ENCODE results near the gene FAM107B.

The FAM107B gene

GRCh38 chr10:14625765-14626525, 148.8 kb downstream of the FAM107B start:
- no peak for DNase-seq (ENCODE audit: low read depth, low spot score)

- DNase-seq (ENCODE audit: low read depth, low spot score) = no peak
These were observed 149.5 kb downstream of the FAM107B start for GRCh38 chr10:14625192-14625631.

- DNase-seq (ENCODE audit: low read depth, low spot score) = no peak
These were observed 150.1 kb downstream of the FAM107B start for GRCh38 chr10:14624600-14624999.

GRCh38 chr10:14623931-14624330, 150.8 kb downstream of the FAM107B start:
- DNase-seq (ENCODE audit: low read depth, low spot score) = no peak

GRCh38 chr10:14621037-14621436, 153.7 kb downstream of the FAM107B start:
- DNase-seq (ENCODE audit: low read depth, low spot score) = no peak

DNA sequence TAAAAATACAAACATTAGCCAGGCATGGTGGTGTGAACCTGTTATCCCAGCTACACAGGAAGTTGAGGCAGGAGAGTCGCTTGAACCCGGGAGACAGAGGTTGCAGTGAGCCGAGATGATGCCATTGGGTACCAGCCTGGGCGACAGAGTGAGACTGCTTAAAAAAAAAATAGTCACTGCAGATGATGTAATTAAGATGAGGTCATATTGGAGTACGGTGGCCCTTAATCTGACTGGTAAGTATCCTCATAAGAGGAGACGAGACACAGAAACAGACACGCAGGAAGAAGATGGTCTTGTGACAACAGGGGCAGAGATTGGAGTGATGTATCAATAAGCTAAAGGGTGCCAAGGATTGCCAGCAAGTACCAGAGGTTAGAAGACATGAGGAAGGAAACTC, 156.0 kb downstream of the FAM107B start:
- no peak for DNase-seq (ENCODE audit: low read depth, low spot score)

DNA sequence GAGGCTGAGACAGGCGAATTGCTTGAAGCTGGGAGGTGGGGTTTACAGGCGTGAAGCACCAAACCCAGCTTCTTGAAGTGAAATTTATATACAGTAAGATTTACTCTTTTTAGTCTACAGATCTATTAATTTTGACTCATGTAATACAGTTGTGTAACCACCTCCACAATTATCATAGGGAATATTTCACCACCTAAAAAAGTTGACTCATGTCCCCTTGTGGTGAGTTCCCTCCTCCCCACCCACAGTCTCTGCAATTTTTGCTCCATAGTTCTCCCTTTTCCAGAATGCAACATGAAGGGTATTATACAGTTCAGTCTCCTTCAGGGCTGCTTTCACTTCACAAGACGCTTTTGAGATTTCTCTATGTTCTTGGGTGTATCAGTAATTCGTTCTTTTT, 156.8 kb downstream of the FAM107B start:
- DNase-seq (ENCODE audit: low read depth, low spot score) = no peak

- DNase-seq (ENCODE audit: low read depth, low spot score) = no peak
These were observed 157.6 kb downstream of the FAM107B start for GRCh38 chr10:14616955-14617730.

GRCh38 chr10:14616465-14616864, 158.2 kb downstream of the FAM107B start:
- no peak for DNase-seq (ENCODE audit: low read depth, low spot score)

GRCh38 chr10:14613588-14613920, 161.1 kb downstream of the FAM107B start:
- no peak for DNase-seq (ENCODE audit: low read depth, low spot score)

GRCh38 chr10:14612873-14613587, 161.7 kb downstream of the FAM107B start:
- DNase-seq (ENCODE audit: low read depth, low spot score) = no peak

DNA sequence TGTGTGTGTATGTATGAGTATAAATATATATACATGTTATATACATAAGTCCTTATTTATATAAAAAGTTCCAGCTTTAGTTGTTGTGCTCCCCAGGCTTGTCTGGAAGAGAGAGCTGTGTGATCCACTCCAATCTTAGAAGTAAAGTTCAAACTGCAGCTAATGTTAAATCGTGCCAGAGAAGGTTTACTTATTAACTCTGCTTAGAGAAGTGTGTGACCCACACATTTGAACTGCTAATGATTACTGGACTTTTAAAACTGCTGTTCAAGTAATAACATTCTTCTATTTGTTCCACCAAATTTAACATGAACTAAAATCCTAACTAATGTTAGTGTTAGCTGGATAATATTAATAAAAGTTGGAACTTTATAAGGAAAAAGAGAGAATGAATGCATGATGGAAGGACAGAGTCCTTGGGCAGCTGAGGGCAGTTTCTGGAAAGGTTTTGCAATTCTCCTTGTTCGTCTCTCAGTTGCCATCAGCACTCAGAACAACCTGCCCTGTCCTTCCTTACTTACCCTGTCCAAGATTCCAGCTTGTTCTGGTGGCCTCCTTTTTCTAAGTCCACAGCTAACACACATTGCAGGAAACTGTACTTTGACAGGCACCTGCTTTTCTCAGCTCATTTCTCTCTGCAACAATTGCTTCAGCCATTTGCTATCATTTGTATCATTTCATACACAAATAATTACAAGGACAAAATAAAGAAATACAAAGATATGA, 162.6 kb downstream of the FAM107B start:
- no peak for DNase-seq (ENCODE audit: low read depth, low spot score)

GRCh38 chr10:14609178-14609577, 165.5 kb downstream of the FAM107B start:
- DNase-seq (ENCODE audit: low read depth, low spot score) = no peak

GRCh38 chr10:14608381-14609001, 166.2 kb downstream of the FAM107B start:
- DNase-seq (ENCODE audit: low read depth, low spot score) = no peak

- no peak for DNase-seq (ENCODE audit: low read depth, low spot score)
These were observed 168.1 kb downstream of the FAM107B start for GRCh38 chr10:14606633-14607032.

DNA sequence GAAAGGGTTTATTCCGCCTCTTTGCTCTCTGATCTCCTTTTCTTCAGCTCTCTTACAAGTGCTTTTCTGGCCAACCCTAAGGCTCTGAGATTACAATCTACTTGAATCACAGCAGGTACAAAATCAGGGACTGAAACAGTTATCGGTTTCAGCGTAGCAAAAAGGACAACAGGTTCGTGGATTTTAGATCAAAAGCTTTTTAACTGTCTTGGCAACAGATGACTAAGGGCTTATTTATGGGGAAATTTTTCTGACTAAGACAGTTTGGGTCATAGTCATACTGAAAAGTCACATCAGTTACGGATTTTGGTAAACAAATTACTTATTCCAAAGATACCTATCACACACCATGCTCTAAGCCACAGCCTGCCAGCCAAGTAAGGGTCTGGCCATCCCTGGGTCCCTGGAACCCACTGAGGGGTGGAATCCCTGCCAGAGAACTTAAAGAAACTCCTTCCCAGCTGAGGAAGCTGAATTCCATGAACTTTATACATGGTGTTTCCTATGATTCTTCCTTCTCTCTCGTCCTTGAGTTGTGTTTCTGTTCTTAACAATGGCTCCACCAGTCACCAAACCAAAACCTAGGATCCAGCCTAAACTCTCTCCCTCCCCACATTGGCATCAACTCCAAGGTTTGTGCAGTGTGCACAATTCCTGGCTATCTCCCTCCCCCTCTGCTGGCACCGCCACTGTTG, 169.3 kb downstream of the FAM107B start:
- no peak for DNase-seq (ENCODE audit: low read depth, low spot score)

- DNase-seq (ENCODE audit: low read depth, low spot score) = peak; percentile 48
These were observed 170.2 kb downstream of the FAM107B start for GRCh38 chr10:14604181-14605142.

- DNase-seq (ENCODE audit: low read depth, low spot score) = no peak
These were observed 171.1 kb downstream of the FAM107B start for GRCh38 chr10:14603534-14604102.
